Stimulated activated naive CD8-positive, alpha-beta T cell treated with anti-CD3 and anti-CD28 coated beads, Interleukin-15, Interleukin-2, amounts not matched to agents 100 U/mL and 50 U/mL, for 24 hours (primary cell): ENCODE data around the gene SLC34A3.

Source experiments
- ATAC-seq: fragments of 150-1000 bp; cut with Tn5 transposase; one replicate; pipeline ENCODE4 v1.10.0; 2021
- DNase-seq: peaks from one replicate; pipeline ENCODE4 v3.0.0; 2021

The SLC34A3 gene

GRCh38 chr9:137195525-137196220 is 35.0 kb upstream of the SLC34A3 start:
- DNase-seq (no peak), ATAC-seq (no peak)

- ATAC-seq (no peak), DNase-seq (no peak)
Observed at GRCh38 chr9:137198051-137198901, 32.4 kb upstream of the SLC34A3 start.

- ATAC-seq = no peak
Observed at GRCh38 chr9:137198902-137199283, 31.8 kb upstream of the SLC34A3 start.

GRCh38 chr9:137199411-137200121 is 31.1 kb upstream of the SLC34A3 start:
- no peak for ATAC-seq
- no peak for DNase-seq

More at GRCh38 chr9:137198902-137199283, 31.8 kb upstream of the SLC34A3 start:
- no peak for DNase-seq

- ATAC-seq (peak; percentile 95), DNase-seq (peak; percentile 99)
Observed at GRCh38 chr9:137200311-137201204, 30.1 kb upstream of the SLC34A3 start, which contains the start of gene TPRN. Gene TPRN, minus strand, starts transcription at chr9:137200741. Its CDS starts 30 bp downstream, at chr9:137200711.

GRCh38 chr9:137201205-137201868 is 29.4 kb upstream of the SLC34A3 start:
- no peak for DNase-seq
- ATAC-seq = no peak

- no peak for DNase-seq
- ATAC-seq = no peak
Observed at GRCh38 chr9:137202966-137203365, 27.7 kb upstream of the SLC34A3 start.

- no peak for DNase-seq
- no peak for ATAC-seq
Observed at GRCh38 chr9:137204731-137205125, 26.0 kb upstream of the SLC34A3 start.

- DNase-seq = peak; percentile 99
Observed at GRCh38 chr9:137205126-137206069, 25.3 kb upstream of the SLC34A3 start, which contains the start of the genes NDOR1 and TMEM203. Gene NDOR1, plus strand, starts transcription at chr9:137205700. Its CDS starts 78 bp downstream, at chr9:137205778. Gene TMEM203, minus strand, starts transcription at chr9:137205648. Its CDS starts 234 bp downstream, at chr9:137205414.

GRCh38 chr9:137206602-137207001 is 24.1 kb upstream of the SLC34A3 start:
- DNase-seq (no peak), ATAC-seq (no peak)

More at GRCh38 chr9:137205126-137206069, 25.3 kb upstream of the SLC34A3 start, which contains the start of the genes NDOR1 and TMEM203:
- ATAC-seq = peak; percentile 65

- ATAC-seq (no peak), DNase-seq (no peak)
Observed at GRCh38 chr9:137211532-137211931, 19.2 kb upstream of the SLC34A3 start.

- ATAC-seq (no peak), DNase-seq (no peak)
Observed at GRCh38 chr9:137212520-137212919, 18.2 kb upstream of the SLC34A3 start.

GRCh38 chr9:137213160-137214060 is 17.3 kb upstream of the SLC34A3 start:
- ATAC-seq = no peak

GRCh38 chr9:137214620-137215019 is 16.1 kb upstream of the SLC34A3 start:
- DNase-seq (no peak), ATAC-seq (no peak)

More at GRCh38 chr9:137213160-137214060, 17.3 kb upstream of the SLC34A3 start:
- DNase-seq = no peak

GRCh38 chr9:137215196-137215986 is 15.3 kb upstream of the SLC34A3 start:
- DNase-seq = no peak
- ATAC-seq = no peak

GRCh38 chr9:137216188-137216965 is 14.3 kb upstream of the SLC34A3 start:
- no peak for DNase-seq
- no peak for ATAC-seq
